A673 (cell line): Measurements from ENCODE around the gene CHST2. TPM values are rescaled to one million over a fixed set of nuclear protein-coding genes. Genes with fewer than 3 reads are reported as not detected.

Source experiments
- BruUV-seq: library from RNA; stranded (reverse); fragments of 400-500 nt; replicated peaks from 2 replicates; lab custom pipeline; 2021; lab: Mats Ljungman, UMichigan
- CTCF ChIA-PET: fragments of 300-600 bp; sonication (Branson Sonifier 250); formaldehyde crosslinking; loops from one replicate; lab custom pipeline; 2022; ENCODE audit warnings: antibody characterized with exemption; lab: Charles Lee
- POLR2A ChIA-PET: fragments of 300-600 bp; sonication (Branson Sonifier 250); formaldehyde crosslinking; loops from one replicate; lab custom pipeline; 2022; ENCODE audit warnings: antibody characterized with exemption; ENCODE audit not compliant: low non-redundant PET; lab: Charles Lee
- DNase-seq: peaks from one replicate; pipeline ENCODE4 v3.0.0-alpha.2; 2015; ENCODE audit warnings: low spot score
- H3K27ac ChIP-seq: fragments of 200-600 bp; sonication (generic); 2 replicates; pipeline ENCODE4 v1.5.1; 2016; ENCODE audit warnings: mixed run types, low read depth, mild to moderate bottlenecking, mixed read lengths, antibody characterized with exemption, low read length; ENCODE audit not compliant: poor library complexity, severe bottlenecking
- H3K27me3 ChIP-seq: fragments of 200-600 bp; sonication (generic); replicated peaks from 2 replicates; pipeline ENCODE4 v1.6.1; 2017; ENCODE audit warnings: mixed run types, low read depth, mild to moderate bottlenecking, mixed read lengths, antibody characterized with exemption, low read length; ENCODE audit not compliant: insufficient read depth, poor library complexity
- H3K36me3 ChIP-seq: fragments of 200-600 bp; sonication (generic); 2 replicates; pipeline ENCODE4 v1.6.1; 2016; ENCODE audit warnings: mixed run types, mild to moderate bottlenecking, mixed read lengths, antibody characterized with exemption, low read length; ENCODE audit not compliant: insufficient read depth, poor library complexity, severe bottlenecking
- H3K4me1 ChIP-seq: fragments of 200-600 bp; sonication (generic); 2 replicates; pipeline ENCODE4 v1.6.1; 2017; ENCODE audit warnings: mixed run types, mild to moderate bottlenecking, mixed read lengths, antibody characterized with exemption, low read length; ENCODE audit not compliant: insufficient read depth, poor library complexity, severe bottlenecking
- H3K4me3 ChIP-seq: fragments of 200-600 bp; sonication (generic); 2 replicates; pipeline ENCODE4 v1.5.1; 2016; ENCODE audit warnings: low read depth, mixed run types, mild to moderate bottlenecking, mixed read lengths, low read length; ENCODE audit not compliant: poor library complexity, severe bottlenecking
- H3K9me3 ChIP-seq: fragments of 200-600 bp; sonication (generic); 2 replicates; pipeline ENCODE4 v1.6.1; 2016; ENCODE audit warnings: mixed run types, low read depth, mild to moderate bottlenecking, mixed read lengths, antibody characterized with exemption, low read length; ENCODE audit not compliant: poor library complexity, severe bottlenecking
- CTCF ChIP-seq: fragments of 300-800, 200-600 bp; sonication (generic); conservative IDR thresholded peaks from 2 replicates; pipeline ENCODE4 v1.5.1; 2017; ENCODE audit warnings: low read depth, mild to moderate bottlenecking, antibody characterized with exemption, low read length, moderate library complexity, mixed read lengths
- EZH2 ChIP-seq: fragments of 200-600 bp; sonication (generic); IDR thresholded peaks from 2 replicates; pipeline ENCODE4 v1.6.1; 2017; ENCODE audit warnings: borderline replicate concordance, low read depth, mild to moderate bottlenecking, mixed read lengths, antibody characterized with exemption, low read length; ENCODE audit not compliant: poor library complexity, severe bottlenecking
- intact Hi-C: fragments of 100-400 bp; cut with micrococcal nuclease; formaldehyde crosslinking; loops from one replicate; pipeline ENCODE4 v1.10.0; 2022; ENCODE audit not compliant: unreplicated experiment
- total RNA-seq: library from RNA; stranded (reverse); gene quantifications from 2 replicates; pipeline ENCODE4 v1.2.3, GENCODE V29; 2021

CHST2 gene
- total RNA-seq, 1 experiment from 2014 or later = 0.64 TPM

- POLR2A ChIA-PET = no interaction called here
- intact Hi-C loops = no loop called here
- H3K36me3 ChIP-seq = no peaks in the 10 kb centered on the region
- no peaks in the 10 kb centered on the region for H3K27me3 ChIP-seq
- CTCF ChIA-PET = no interaction called here
- H3K9me3 ChIP-seq = peaks cover 4% of the 10 kb centered on the region
- H3K4me1 ChIP-seq = no peaks in the 10 kb centered on the region
- no peak overlapping the region for H3K27ac ChIP-seq
- no peak for DNase-seq
- no peak overlapping the region for H3K4me3 ChIP-seq
- no TSS peak for BruUV-seq
- TF ChIP-seq EZH2 = no peak
- no peak for TF ChIP-seq CTCF
Measured at GRCh38 chr3:143172062-143172794, 52.7 kb downstream of the CHST2 start.

- no peak for DNase-seq
- Histone ChIP-seq H3K27me3 (no peaks in the 10 kb centered on the region), H3K4me1 (no peaks in the 10 kb centered on the region), H3K36me3 (no peaks in the 10 kb centered on the region), H3K4me3 (no peak overlapping the region), H3K9me3 (peaks cover 4% of the 10 kb centered on the region), H3K27ac (no peak overlapping the region)
- no TSS peak for BruUV-seq
- CTCF ChIA-PET = no interaction called here
- POLR2A ChIA-PET = no interaction called here
- intact Hi-C loops = no loop called here
- TF ChIP-seq CTCF (no peak), EZH2 (no peak)
Measured at GRCh38 chr3:143172795-143173145, 53.2 kb downstream of the CHST2 start.

- no peak for DNase-seq
- intact Hi-C loops = no loop called here
- CTCF ChIA-PET = no interaction called here
- Histone ChIP-seq H3K4me3 (no peak overlapping the region), H3K9me3 (peaks cover 4% of the 10 kb centered on the region), H3K27me3 (no peaks in the 10 kb centered on the region), H3K4me1 (no peaks in the 10 kb centered on the region), H3K27ac (no peak overlapping the region), H3K36me3 (no peaks in the 10 kb centered on the region)
- BruUV-seq = no TSS peak
- TF ChIP-seq EZH2 (no peak), CTCF (no peak)
- POLR2A ChIA-PET = no interaction called here
Measured at GRCh38 chr3:143173242-143173641, 53.7 kb downstream of the CHST2 start.

Other genes with a start within 250 kb of the CHST2 start
- 5.0 and 6.4 TPM in 2 replicates for gene PCOLCE2, start 230.7 kb upstream of the CHST2 start, total RNA-seq
- 0.19 and 0.28 TPM in 2 replicates for gene PAQR9, start 156.1 kb upstream of the CHST2 start, total RNA-seq
- gene U2SURP, start 118.2 kb upstream of the CHST2 start, total RNA-seq = 164 and 165 TPM in 2 replicates